HG02970 (cell line): Measurements from ENCODE around the gene PIH1D1.
"Not testable (repeated sequence)": the region's sequence is repeated elsewhere in the genome, so short reads cannot be mapped to it uniquely, and the experiment has no call there.

Experiments
- ATAC-seq: cut with Tn5 transposase; IDR thresholded peaks from one replicate; pipeline ENCODE4 v1.9.1; 2021; ENCODE audit warnings: mild to moderate bottlenecking, moderate library complexity, moderate number of reproducible peaks; ENCODE audit not compliant: unreplicated experiment, low FRiP score

PIH1D1 gene

DNA sequence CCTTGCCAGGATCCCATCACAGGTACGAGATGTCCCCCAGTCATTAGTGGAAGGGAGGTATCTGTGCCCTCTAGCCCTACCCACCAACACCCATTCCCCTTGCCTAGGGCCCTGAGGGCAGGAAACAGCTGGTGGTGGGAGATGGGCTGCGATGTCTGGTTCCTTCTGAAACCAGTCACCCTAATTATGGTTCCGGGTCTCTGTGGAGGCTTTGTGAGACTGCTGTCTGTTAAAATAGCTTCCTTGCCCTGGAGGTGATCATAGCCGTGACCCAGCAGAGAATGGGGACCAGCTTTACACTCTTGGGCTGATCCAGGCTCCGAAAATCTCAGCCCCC is 6.9 kb upstream of the PIH1D1 start:
- ATAC-seq = no peak

DNA sequence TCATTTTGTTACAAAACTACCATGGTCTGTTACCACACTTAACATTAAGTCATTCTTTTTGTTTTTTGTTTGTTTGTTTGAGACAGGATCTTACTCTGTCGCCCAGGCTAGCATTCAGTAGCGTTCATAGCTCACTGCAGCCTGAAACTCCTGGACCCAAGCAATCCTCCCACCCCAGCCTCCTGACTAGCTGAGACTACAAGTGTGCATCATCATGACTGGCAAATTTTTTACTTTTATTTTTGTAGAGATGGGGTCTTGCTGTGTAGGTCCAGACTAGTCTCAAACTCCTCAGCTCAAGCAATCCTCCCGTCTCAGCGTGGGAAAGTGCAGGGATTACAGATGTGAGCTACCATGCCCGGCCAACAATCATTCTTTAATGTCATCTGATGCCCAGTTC is 4.7 kb upstream of the PIH1D1 start:
- no peak for ATAC-seq

DNA sequence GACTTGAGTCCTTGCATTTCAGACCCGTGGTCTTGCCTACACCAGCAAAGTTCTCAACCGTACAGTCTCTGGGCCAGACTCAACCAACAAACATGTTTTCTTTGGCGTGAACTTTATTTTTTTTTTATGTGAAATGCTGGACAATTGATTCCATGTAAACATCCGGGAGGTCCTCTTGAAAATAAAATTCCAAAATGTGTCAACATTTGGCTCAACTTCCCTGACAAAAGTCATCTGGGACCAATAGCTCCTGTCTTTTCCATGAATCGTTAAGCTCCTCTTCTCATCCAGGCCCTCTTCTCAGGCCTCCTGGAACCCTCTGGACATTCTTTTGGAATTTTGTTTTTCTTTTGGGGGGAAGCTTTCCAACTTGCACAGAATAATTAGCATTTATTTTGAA is 4.2 kb upstream of the PIH1D1 start:
- no peak for ATAC-seq

DNA sequence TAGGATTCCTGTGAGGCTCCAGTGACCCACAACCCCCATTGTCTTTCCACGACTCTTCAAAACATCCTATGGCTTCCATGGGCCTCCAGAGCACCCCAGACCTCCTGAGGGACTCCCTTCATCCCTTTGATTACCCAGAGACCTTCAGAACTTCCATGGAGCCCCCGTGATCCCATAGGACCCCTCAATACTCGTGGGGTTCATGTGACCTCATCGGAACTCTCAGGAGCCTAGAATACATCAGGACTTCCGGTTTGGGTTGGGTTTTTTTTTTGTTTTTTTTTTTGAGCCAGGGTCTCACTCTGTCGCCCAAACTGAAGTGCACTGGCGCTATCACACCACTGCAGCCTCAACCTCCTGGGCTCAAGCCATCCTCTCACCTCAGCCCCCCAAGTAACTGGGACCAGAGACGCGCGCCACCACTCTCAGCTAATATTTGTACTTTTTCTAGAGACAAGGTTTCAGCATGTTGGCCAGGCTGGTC is 2.2 kb upstream of the PIH1D1 start:
- no peak for ATAC-seq

DNA sequence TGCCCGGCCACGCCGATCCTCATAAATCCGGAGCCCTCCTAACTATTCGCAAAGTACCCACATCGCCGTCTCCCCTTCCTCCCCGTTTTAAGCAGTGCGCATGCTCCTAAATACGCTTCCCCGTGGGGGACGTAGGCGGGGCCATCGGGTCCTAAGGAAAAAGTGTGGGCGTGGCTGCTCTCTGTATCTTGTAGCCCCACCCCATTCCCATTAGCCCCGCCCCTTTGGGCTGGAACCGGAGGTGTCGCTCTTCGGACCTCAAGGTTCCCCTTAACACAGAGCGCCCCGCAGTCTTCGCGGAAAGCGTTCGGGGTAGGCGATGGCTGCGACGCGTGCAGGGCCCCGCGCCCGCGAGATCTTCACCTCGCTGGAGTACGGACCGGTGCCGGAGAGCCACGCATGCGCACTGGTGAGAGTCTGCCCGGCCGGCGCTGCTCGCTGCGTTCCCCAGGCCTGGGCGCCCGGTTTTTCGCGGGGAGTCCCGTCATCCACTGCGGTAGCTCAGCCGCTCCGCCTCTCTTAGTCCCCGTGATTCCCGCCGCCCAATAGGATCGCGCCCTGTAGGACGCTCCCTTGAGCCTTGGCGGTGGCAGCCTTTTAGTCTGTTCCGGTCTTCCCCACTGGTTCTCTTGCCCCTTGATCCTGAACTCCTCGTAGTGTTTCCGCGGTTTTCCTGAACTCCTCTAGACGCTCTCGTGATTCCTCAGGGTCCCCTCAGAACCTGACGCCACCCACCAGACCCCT is 1.6 kb upstream of the PIH1D1 start, which contains the start of gene ALDH16A1:
Gene ALDH16A1 (plus strand): TSS at position 213 of the 744 bp plus-strand sequence. CDS start 107 bp downstream, at position 320.
- ATAC-seq = peak; percentile 89

DNA sequence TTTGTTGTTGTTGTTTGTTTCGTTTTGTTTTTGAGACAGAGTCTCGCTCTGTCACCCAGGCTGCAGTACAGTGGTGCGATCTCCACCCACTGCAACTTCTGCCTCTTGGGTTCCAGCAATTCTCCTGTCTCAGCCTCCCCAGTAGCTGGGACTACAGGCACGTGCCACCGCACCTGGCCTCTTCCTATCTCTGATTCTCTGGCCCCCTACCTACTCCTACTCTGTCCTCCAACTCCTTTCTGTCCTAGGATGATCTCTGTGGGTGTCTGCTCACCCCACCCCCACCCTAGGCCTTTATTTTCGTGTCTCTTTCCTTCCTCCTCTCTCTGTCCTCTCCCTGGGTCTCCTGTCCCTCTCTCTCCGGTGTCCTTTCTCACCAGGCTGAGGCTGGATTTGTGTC is 1.2 kb downstream of the PIH1D1 start:
- no peak for ATAC-seq

DNA sequence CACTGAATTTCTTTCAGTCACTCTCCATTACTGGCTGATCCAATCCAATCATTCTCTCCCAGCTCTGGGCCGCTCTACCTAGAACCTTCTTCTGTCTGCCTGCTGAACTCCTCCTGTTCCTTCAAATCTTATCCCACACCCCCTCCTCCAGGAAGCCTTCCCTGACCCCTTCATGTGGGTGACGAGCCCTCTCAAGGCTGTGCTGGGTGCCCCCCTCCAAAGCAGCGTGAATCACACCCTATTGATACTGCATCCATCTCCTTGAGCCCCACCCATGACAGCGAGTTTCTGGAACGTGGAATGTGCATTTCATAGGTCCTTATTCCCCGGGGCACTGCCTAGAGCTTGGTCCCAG is 3.2 kb downstream of the PIH1D1 start:
- no peak for ATAC-seq

DNA sequence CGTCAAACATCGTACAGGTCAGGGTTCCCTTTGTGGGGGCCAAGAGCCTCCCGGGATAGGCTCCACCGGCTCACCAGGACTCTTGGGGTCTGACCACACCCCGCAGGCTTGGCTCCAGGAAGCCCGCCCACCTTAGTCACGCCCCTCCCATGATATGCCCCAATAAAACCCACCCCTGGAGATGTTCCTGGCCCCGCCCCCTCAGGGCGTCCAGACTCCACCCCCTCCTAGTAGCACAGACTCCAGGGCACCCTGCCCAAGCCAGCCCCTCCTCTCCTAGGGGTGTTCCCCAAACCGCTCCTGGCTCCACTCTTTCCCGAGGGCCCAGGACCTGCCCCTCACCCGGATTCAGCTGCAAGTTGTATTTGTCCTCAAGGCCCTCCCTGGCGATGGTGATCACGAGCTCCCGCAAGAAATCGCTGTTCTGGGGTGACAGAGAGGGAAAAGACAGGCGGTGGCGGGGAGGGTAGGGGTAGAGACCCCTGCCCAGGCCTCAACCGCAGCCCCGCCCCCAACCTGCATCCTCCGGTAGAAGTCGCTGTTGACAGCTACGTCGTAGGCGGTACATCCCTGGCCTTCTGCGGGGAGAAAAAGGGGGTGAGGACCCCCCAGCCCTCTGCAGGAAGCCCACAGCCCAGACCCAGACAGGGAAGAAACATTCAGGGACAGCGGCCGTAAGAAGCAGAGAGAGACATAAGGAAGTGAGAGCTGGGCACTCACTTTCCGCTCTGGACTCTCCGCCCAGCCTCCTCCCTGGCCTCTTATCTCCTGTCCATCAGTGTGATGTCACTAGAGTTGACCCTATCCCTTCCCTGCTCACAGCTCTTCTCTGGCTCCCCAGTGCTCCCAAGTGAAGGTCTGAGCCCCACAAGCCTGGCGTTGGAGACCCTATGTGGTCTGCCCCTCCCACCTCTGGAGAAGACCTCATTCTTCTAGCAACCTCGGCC is 3.9 kb downstream of the PIH1D1 start:
- ATAC-seq = no peak

DNA sequence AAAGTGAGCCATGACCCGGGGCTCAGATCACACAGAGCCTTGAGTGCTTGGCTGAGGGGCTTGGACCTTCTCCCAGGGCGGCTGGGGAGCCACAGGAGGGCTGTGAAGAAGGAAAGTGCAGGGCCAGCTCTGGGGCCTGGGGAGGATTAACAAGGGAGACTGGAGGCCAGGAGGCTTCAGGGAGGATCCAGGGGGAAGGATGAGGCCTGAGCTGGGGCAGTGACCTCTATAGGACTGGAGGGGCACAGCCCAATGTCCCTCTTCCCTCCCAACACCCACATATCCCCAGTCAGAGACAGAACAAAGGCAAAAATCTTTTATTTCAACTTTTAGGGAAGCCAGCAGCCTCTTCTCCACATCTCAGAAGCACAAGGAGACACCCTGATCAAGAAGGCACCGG is 5.6 kb downstream of the PIH1D1 start:
- ATAC-seq = no peak

DNA sequence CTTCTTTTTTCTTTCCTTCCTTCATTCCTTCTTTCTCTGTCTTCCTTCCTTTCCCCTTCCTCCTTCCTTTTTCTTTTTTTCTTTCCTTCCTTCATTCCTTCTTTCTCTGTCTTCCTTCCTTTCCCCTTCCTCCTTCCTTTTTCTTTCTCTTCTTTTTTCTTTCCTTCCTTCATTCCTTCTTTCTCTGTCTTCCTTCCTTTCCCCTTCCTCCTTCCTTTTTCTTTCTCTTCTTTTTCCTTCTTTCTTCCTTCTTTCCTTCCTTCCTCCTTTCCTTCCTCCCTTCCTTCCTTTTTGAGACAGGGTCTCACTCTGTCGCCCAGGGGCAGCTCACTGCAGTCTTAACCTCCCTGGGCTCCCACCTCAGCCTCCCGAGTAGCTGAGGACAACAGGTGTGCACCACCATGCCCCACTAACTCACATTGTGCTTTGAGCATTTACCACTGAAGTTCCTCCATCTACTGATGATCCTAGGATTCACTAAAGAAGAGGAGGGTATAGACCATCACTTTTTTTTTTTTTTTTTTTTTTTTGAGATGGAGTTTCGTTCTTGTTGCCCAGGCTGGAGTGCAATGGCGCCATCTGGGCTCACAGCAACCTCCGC is 7.4 kb downstream of the PIH1D1 start:
- ATAC-seq = not testable (repeated sequence)

DNA sequence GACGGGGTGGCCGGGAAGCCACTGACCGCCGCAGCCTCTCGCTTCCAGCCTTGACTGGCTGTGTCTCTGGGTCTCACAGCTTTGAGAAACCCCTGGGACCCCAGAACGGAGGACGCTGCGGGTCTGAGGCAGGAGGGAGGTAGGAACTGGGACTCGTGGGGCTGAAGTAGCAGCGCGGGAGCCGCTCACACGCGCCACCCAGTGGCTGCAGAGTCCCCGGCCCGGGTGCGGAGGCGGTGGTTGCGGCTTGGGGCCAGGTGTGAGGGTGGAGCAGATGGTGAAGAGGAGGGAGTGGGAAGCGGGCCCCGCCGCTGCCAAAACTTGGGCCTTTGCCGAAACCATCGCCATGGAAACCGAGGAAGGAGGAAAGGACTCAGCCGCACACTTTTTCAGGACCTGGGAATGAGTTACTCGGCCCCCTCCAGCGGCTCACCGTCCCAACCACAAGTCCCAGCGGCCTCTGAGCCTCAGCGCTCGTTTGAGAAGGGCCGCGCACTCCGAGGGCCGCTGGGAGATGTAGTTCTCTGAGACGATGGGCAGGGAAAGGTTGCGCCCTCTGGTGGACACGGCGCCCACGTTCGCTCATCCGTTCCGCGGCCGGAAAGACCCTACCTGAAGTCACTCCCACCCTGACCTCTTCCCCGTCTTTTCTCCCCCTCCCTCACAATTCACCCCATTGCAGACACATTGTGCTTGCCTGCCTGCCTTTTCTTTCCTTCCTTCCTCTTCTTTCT is 8.1 kb downstream of the PIH1D1 start:
- peak; percentile 87 for ATAC-seq

DNA sequence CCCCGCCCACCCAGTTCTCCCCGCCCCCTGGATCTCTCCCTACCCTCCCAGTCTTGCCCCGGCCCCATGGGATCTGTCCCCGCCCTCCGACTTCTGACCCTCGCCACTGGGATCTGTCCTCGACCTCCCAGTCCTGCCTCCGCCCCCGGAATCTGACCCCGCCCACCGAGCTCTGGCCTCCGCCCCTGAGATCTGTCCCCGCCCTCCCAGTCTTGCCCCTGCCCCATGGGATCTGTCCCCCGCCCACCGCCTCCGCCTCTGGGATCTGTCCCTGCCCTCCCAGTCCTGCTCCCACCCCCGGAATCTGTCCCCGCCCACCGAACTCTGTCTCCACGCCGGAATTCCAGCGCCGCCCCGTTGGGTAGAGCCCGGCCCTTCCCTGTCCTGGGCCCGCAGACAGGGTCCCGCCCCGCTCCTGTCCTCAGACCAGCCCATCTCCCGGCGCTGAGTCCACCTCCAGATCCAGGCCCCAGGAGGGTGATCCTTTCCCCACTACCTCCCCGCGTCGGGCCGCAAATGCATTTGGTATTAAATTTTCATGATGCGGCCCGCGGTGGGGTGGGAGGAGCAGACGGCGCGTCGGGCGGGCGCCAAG is 8.7 kb downstream of the PIH1D1 start:
- peak; percentile 9 for ATAC-seq

DNA sequence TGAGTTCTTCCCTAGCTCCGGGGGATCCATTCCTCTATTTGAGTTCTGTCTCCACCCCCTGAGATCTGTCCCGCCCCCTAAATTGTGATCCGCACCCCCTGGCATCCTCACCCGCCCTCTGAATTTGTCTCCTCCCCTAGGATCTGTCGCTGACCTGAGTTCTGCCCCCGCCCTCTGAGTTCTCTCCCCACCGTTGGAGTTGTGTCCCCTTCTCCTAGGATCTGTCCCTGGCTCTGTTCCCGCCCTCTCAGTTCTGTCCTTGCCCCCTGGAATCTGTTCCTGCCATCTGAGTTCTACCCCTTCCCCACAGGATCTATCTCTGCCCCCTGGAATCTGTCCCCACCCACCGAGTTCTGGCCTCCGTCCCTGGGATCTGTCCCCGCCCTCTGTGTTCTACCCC is 9.3 kb downstream of the PIH1D1 start:
- ATAC-seq = no peak

DNA sequence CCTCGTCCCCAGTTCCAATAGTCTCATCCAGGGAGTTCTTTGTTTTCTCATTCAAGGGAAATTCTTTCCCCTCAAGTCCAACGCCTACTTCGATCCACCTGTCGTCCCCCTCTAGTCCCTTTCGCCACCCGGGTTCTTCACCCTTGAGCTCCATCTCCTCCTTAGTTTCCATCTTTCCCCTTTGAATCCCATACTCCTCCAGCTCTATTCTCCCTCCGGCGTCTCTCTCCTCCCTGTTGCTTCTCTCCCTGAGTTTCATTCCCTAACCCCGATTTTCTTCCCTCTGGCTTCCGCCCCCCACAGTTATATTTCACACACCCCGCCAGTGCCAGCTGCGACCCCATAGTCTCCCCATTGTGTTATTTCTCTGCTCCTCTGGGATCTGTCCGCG is 9.7 kb downstream of the PIH1D1 start:
- ATAC-seq = no peak

DNA sequence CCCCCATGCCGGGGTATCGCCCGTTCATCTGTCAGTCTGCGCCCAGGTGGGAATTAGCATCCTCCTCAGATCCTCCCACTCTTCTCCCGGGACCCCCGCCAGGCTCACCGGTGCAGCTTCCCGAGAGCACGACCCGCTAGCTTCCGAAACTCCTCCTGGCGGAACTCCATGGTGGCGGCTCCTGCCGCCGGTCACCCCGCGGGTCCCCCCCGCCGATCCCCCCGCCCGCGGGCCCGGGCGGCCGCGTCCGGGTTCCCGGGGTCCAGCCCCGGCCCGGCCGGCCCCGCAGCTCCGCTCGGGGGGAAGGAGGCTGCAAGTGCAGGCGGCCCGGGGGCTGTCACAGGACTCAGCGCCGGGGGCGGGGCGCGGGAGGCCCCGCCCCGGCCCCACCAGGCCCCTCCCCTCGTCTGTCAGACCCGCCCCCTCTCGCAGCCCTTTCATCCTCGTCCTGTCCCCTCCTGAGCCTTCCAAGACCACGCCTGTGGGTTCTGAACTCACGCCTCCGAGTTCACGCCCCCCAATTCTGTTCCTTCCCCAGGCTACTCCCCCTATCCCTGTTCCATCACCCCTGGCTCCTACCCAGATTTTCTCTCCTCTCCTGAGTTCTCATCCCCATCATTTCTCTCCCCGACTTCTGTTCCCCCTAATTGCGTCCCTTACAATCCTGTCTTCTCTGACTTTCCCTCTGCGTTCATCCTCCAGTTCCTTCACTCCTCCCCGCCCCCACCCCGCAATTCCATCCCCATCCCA is 10.2 kb downstream of the PIH1D1 start, which contains the start of gene SLC17A7:
Gene SLC17A7 (minus strand): TSS at position 318 of the 750 bp plus-strand sequence. CDS start 148 bp downstream, at position 170.
- no peak for ATAC-seq

DNA sequence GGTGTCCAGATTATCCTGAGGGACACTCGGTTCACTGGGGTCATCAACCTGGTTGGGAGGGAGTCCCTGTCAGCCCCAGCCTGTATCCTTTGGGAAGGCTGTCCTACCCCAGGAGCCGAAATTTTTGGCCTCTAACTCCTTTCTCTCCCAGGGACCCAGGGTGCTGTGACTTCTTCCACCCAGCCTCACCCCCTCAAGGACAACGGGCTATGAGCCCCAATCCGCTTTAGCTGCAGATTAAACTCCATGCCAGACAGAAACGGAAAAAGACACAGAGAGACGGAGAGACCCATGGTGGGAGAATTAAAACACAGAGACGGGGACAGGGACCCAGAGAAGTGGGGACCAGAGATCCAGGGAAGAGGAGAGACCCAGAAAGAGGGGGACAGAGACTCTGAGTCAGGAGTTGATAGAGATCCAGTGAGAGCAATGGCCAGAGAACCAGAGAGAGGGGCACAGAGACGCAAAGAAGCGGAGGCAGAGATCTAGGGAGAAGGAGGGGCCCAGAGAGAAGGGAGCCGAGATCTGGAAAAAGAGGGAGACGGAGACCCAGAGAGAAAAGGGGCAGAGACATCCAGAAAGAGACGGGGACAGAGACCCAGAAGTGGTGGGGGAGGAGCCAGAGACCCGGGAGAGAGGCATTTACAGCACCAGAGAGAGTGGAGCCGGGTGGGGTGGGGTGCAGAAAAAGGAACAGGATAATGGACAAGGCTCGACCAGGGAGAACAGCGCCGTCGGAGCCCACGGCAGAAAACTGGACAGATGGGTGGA is 11.0 kb downstream of the PIH1D1 start:
- no peak for ATAC-seq

DNA sequence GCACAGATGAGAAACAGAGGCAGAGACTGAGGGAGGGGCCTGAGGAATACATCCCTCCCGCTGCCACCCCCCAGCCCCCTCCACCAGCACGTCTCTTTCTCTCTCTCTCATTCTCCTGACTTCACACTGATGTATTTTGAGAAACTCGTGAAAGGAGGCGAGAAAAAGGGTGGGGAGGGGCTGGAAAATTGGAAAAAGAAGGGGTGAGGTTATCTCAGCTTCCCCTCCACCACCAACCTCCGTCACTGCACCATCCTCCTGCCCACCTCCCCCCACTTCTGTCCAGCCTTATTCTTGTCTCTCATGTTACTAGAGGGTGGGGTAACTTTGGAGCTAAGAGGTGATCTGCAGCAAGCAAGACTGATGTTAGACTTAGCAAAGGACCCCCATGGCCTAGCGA is 11.8 kb downstream of the PIH1D1 start:
- ATAC-seq = no peak

DNA sequence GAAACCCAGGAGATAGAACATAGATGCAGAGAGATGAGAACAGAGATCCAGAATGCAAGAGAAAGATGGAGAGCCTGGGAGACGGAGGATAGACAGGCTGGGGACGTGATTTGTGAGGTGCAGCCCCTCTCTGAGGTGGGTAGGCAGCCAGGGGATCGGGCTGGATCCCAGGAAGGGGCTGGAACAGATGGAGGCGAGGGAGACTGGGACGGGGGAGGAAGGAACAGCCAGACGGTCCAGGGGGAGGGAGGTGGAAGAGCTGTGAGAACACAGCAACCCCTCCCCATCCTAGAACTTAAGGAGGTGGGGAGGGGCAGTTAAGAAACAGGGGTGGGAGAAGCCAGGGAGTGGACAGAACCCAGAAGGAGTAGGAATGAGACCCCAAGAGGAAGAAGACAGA is 13.4 kb downstream of the PIH1D1 start:
- no peak for ATAC-seq

DNA sequence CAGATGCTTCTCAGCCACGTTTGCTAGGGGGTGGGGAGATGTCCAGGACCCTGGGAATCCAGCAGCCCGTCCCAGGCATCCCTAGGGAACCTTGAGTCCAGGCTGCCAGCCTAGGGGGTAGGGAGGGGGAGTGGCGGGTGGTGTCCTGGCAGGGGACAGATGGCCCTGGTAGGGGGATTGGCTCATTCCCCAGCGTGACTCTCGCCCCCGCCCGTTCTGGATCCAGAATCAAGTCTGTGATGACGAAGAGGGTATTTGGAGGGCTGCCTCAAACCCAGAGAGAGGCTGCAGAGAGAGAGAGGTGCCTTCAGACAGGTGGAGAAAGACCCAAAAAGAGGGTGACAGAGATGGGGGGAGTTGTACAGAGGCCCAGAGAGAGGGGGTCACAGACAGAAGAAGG is 14.4 kb downstream of the PIH1D1 start:
- ATAC-seq = no peak
